ELR (cell line): ENCODE data around the gene CCSER1.
"Not testable (repeated sequence)": the region's sequence is repeated elsewhere in the genome, so short reads cannot be mapped to it uniquely, and the experiment has no call there.

Experiments used
- DNase-seq: peaks from one replicate; pipeline ENCODE4 v3.0.0-alpha.2; 2015; ENCODE audit warnings: low read depth

CCSER1 gene

DNA sequence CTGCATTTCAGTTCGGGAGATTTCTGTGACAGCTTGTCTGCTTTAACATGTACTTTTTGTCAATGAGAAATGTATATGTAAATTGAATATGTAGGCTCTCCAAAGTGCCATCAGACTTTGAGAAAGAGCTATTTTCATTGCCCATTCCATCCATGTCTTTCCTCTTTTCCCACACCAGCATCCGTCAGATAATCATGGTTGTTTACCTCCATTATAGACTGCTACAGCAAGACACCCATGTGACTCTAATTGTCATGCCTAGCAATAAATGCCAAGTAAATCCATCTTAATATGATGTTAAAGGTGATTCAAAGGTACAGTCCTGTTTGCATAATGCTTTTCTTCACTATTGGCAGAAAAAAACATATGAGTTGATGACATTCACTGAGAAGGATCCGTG, 1157.3 kb downstream of the CCSER1 start:
- no peak for DNase-seq

DNA sequence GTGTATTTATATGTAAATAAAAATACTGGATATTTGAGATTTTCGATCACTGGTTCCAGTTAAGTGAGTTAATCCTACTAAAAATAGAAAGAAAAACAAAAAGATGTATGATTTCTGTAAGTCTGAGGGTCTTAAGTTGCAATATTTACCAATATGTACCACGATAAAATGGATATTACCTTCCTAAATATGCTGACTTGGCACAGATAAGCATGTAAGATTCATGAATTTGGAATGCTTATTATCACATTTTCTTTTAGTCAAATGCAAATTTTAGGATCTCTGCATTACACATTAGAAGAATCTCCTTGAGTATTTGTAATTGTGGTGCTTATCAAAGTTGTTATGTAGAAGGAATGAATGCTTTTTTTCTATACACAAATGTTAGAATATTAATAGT, 1158.3 kb downstream of the CCSER1 start:
- no peak for DNase-seq

DNA sequence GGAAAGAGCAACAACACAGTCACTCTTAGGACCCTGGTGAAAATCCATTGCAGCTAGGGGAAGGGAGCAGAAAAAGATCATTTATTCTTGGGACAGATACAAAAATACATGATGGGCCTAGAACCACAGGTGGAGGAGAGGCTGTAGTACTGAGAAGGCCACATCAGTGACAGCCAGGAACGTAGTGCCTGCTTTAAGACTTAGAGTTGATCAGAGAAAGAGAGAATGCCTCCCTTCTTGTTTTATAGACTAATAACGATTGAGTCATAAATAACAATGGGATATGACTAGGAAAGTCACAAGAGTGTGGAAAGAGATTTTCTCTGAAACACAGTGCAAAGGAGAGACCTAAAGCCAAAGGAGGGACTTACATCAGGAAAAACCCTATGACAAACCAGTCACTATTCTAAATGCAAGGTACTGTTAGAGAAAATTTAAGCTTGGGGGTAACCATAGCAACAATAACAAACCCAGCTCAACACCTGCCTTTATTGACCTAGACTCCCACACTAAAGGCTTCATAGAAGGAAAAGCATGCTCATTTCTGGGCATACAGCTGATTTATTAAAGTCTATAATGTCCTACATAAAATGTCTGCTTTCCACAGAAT, 1161.6 kb downstream of the CCSER1 start:
- DNase-seq: no peak

DNA sequence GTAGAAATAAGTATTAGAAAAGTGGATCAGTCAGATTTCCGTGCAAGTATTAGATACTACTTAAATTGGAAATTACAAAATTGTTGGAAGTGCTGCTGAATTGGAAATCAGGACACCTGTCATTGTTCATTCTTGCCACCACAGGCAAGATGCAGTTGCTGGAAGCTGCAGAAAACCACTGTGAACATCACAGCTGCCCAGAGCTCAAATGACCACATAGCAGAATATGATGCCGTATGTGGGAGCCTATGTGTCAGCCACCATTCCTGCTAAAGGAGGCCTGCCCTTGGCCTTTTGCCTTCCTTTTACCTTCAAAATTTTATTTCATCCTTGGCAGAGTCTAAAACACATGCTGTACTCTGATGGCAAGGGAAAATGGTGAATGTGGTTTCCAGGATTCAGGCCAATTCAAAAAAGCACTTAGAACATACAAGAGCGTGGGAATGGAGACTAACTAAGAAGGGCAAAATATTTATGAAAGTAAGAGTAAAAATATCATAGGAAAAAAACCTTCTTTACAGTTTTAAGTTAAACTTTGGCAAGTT, 1171.0 kb downstream of the CCSER1 start:
- no peak for DNase-seq

DNA sequence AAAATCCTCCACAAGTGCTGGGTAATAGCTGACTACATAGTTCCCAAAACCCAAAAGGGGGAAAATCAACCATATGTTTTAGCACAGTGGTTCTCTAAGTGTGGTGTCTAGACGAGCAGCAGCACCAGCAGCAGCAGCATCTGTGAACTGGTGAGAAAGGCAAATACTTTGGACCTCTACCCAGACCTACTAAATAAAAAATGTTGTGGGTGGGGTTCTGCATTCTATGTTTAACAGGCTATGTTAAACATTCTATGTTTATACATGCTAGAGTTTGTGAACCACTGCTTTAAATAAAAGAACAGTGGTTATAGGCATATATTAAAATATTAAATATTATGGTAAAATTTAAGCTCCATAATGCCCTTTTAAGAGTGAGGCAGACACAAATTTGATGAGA, 1171.6 kb downstream of the CCSER1 start:
- DNase-seq: no peak

DNA sequence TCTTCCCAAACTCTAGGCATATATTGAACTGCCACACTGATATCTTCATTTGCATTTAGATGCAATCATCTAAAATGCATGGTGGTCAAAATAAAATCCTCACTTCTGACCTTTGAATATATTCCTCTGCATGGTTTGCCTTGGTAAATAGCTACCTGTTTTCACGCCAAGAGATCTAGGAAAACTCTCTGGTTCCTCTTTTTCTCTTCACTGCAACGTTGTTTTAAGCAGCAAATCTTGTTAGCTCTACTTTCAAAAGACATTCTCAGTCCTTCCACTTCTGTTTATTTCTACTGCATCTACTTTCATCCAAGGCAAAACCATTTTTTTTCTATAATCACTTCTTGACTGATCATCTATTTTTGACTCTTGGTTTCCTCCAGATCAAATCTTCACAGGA, 1174.9 kb downstream of the CCSER1 start:
- no peak for DNase-seq

DNA sequence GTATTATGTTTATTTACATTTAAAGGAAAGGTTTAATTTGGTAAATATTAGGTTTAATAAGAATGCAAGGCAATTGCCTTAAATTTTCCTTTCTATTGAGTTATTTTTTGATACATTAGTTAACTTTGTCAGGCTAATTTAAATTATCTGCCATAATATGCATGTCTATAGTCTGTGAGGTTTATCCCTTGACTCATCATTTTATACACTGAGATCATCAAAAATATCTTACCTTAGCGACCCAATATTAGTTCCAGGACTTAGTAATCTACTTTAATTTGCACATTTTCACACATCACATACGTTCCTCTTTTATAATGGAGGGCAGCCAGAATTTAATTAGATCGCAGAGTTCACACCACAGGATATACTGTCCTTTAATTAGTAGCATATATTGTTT, 1177.1 kb downstream of the CCSER1 start:
- DNase-seq: no peak

DNA sequence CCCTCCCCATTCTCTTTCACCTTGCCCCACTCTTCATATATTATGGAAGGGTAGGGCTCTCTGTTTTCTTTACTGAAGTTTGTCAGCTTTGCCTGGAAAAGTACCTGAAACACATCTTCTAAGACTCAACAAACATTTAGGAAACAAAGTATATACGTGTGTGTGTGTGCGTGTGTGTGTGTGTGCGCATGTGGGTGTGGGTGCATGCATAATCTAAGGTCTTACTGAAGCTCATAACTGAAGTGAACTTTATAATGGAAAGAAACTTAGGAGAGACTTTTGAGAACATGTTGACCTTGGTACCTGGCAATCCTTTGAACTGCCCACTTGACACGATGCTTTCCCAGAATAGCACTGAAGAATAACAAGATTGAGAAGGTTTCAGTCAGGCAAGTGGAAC, 1190.2 kb downstream of the CCSER1 start:
- DNase-seq: no peak

DNA sequence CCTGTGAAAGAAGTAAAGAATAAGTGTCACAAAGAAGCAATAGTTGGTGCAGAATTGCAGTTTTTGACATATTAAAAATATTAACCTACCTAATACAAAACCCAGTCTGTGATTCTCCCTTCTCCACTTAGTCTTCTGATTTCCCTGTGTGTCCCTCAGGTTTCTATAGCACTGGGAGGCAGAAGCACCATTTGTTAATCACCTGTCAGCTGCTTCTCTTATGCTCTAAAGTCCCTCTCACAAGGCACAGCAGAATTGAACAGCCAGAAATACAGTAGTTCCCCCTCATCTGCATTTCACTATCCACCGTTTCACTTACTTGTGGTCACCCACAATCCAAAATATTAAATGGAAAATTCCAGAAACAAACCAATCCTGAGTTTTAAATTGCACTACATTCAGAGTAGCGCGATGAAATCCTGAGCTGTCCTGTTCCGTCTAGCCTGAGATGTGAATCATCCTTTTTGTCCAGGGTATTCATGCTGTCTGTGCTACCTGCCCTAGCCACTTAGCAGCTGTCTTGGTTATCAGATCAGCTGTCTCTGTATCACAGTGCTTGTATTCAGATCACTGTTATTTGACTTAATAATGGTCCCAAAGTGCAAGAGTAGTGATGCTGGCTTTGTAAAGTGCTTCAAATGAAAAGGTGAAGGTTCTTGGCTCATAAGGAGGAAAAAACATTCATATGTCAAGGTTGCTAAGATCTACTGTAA, 1192.5 kb downstream of the CCSER1 start:
- no peak for DNase-seq

DNA sequence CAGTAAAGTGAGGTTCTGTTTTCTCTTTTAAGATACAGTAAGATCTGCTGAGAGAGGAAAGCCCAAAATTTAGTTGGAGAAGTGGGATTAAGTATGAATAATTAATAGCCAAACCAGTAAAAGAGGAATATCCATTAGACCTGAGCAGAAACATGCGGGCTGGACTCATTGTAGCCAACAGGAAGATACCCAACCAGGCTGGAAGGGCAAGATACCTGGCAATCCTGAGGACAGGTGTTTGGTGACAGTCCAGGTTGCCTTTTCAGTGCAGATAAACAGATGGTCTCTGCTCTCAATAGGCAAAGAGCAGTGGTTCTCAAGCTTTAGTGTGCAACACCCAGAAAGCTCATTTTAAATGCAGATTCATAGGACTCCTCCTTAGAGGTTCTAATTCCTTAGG, 1195.8 kb downstream of the CCSER1 start:
- DNase-seq: no peak

DNA sequence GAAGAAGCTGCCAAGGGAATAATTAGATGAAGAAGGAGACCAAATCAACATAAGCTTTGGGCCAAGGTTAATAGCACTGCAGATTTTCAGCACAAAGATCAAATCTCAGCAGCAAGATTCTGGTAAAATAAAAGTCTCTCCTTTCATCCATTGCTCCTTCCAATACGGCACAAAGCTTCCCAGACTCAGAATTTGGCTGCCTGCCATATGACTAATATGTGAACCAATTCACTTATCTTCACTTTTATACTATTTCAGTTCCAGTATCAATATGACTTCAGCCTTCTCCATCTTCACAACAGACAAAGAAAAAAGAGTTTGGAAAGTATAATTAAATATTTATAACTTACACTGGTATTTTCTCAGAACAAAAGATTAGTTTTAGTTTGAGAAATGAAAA, 1198.3 kb downstream of the CCSER1 start:
- peak; percentile 9 for DNase-seq

DNA sequence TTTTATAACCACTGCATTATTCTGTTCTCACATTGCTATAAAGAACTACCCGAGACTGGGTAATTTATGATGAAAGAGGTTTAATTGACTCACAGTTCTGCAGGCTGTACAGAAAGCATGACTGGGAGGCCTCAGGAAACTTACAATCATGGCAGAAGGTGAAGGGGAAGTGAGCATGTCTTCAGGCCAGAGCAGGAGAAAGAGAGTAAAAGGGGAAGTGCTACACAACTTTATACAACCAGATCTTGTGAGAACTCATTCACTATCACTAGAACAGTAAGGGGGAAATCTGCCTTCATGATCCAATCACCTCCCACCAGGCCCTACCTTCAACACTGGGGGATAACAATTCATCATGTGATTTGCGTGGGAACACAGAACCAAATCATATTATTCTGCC, 1199.0 kb downstream of the CCSER1 start:
- not testable (repeated sequence) for DNase-seq

DNA sequence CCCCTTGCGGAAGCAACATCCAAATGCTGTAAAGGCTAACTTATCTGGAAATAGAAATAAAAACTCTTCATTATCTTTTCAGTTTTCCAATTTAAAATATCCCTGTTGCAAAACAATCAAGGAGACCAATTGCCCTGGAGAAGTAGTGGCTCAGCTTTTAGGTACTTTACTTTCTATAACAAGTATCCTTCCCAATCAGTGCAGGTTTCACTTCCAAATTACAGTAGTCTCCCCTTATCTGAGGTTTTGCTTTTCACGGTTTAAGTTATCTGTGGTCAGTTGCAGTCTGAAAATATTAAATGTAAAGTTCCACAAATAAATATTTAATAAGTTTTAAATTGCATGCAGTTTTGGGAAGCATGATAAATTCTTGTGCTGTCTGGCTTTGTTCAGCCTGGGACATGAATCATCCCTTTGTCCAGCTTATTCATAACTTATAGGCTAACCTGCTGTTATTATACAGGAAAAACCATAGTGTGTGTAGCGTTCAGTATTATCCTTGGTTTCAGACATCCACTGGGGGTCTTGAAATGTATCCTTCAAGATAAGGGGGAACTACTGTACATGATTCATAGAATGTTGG, 1203.5 kb downstream of the CCSER1 start:
- no peak for DNase-seq

DNA sequence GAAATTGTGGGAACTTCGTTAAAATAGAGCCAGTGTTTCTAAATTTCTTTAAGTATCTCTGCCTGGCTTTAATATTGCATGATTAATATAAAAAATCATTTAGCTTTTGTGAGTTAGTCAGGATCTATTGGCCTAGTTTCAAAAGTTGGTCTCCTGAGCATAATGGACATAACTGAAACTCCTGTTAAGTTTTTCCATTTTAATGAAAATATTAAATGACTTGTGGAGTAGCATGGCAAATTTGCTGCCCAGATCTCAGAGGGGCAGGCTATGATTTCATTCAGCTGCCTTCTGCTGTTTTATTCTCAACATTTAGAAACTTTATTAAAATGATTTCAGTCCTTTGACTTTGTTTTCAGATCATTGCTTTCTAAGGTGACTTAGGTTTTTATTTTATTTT, 1213.6 kb downstream of the CCSER1 start:
- no peak for DNase-seq

DNA sequence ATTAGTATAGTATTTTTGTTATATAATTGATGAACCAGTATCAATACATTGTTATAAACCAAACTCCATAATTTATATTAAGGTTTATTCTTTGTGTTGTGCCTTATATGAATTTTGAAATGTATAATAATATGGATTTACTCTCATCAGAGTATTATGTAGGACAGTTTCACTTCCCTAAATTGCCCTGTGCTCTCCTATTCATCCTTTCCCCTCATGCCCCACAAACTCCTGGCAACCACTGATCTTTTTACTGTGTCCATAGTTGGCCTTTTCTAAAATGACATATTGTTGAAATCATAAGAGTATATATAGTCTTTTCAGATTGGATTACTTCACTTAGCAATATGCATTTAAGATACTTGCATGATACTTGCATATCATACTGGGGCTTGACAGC, 1218.4 kb downstream of the CCSER1 start:
- DNase-seq: no peak

DNA sequence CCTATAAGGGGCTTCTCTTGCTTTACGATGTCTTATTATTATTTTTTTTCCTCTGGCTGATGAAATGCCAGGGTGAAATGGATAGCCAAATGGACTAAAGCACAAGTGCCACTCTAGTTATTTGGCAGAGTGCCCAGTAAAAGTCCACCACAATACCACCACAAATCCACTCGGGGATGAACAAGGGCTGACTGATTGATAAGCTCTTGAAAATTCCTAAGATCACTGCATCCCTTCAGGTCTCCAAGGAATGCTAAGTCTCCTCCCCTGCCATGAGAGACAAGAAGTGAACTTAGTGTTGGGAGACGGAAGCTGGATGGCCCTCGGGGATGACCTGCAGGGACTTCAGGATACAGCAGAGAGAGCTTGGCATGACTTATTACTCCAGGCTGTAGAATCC, 1229.3 kb downstream of the CCSER1 start:
- DNase-seq: not testable (repeated sequence)

DNA sequence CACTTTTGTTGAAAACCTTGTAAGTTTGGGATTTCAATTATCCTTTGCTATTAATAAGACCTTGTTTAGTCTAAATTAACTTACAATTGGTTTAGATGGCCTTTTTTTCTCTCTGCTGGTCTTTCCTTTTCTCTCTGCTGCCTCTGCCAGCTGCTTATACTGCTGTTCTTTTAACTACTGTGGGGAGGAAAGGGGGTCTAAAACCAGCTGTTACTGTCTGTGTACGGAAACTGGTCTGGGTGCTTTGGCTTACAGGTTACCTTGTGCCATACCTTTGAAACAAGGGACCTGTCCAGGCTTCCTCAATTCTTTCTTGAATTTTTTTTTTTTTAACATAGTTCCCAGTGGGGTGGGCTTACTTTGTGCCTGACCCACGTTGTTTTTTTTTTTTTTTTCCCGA, 1230.8 kb downstream of the CCSER1 start:
- DNase-seq: not testable (repeated sequence)

DNA sequence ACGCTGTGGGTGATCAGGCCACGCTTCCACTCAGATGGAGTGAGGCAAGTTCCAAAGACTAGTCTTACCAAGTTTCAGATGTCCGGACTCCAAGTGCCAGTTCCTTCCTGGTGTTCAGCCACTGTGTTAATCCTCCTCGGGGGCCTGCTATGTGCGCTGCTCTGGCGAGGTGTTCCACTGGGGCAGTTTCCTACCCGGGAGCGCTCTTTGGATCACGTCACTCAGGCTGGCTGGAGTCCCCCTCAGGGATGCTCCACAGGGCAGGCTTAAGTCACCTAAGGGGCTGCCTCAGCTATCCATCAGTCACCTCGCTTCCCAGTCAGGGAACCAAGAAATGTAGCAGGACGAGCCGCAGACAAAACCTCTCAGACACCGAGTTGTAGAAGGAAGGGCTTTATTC, 1231.4 kb downstream of the CCSER1 start:
- not testable (repeated sequence) for DNase-seq

DNA sequence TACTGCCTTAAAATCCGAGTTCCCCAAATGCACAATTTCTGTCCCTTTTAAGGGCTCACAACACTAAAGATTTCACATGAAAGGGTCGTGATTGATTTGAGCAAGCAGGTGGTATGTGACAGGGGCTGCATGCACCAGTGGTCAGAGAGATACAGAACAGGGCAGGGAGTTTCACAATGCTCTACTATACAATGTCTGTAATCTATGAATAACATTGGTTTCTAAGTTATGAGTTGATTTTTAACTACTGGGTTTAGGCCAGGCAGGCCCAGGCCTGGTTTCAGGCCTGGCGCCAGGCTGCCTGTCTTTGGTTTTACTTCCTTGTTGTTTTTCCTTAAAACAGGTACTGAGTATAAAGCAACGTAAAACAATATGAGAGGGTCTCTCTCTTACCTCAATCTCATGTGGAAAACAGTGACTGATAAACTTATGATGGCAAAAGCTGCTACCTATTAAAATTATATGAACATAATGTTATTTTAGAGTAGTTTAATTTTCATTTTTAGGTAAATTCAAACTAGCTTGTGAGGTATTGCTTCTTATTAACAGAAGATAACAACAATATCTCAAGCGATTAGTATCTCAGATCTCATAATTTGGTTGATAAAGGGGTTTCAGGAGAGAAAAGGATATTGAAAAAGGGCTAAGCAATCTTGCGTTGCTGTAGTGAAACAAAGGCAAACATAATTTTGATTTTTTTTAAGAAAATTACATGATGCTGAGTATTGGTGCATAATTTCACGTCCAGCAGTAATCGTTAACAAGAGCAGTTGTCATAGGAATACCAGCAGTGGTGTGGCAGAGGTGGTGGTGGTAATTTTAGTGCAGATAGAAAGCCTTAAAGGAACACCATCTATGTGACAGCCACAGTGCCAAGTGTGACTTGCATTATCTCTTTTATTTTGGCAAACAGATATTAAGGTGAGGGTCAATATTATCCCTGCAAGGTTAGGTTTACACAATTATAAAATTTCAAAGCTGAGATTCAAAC, 1232.1 kb downstream of the CCSER1 start:
- no peak for DNase-seq

DNA sequence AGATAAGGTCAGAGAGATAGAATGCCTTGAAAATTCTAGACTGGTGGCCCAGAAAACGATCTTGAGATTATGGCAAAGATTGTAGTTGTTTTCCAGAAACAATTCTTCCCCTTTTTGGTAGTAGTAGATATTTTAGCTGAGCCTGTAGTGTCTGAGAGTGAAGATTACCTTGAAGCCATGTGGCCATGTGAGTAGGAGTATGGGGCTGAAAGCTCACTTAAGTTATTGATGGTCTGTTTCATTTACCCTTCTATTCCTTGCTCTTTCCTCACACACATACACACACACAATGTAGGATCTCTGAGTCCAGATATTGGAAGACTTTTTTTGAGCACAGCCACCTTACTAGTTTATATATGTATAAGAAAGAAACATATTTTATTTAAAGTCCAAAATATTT, 1234.9 kb downstream of the CCSER1 start:
- no peak for DNase-seq

DNA sequence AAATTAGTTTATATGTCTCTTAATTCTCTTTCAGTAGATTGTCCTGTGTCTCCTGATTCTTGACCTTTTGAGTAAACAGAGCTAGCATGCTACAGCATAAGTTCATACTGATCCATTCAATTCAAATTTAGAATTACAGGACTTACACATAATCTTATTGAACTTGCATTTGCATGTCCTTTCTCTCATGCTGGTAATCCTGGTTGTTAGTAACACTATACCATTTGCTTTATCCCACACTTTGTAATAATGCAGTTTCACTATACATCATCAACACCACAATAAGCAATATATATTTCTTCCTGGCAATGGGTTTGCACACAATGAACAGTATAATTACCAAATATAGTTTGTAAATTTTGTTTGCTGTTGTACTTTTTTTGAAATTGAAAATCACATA, 1239.4 kb downstream of the CCSER1 start:
- no peak for DNase-seq

DNA sequence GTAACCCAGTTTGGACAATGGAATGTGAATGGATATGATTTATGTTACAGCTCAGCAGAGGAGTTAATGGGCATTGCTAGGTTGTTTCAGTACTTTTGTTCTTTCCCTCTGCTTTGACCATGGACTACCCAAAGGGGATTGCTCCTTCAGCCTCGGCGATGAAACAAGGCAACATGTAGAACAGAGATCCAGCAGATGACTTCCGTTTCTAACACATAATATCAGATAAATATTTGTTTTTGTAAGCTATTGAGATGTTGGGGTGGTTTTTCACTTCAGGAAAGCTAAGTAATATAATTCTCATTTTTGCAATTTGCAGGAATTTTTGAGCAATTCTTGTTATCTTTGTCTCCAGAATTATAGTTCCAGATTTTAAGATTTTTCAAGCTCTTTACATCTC, 1241.9 kb downstream of the CCSER1 start:
- no peak for DNase-seq
